Endothelial cell of umbilical vein (primary cell): ENCODE measurements around the gene MT1M.

Experiments used
- CTCF ChIP-seq, 2 donors: IDR thresholded peaks; 1 replicate in 1 of 2; 2 replicates in 1 of 2; pipeline ENCODE4 v1.5.1; 2011; ENCODE audit warnings: low read length in 2 of 2, mild to moderate bottlenecking in 2 of 2, moderate library complexity in 2 of 2, control low read depth in 1 of 2, inconsistent platforms in 1 of 2, low read depth in 1 of 2; ENCODE audit not compliant: insufficient read depth in 1 of 2; ENCODE audit errors: extremely low read depth in 1 of 2
- EZH2 ChIP-seq: IDR thresholded peaks from 2 replicates; pipeline ENCODE4 v1.6.1; 2012; ENCODE audit warnings: borderline replicate concordance, low read depth, mild to moderate bottlenecking, moderate library complexity, low read length, inconsistent platforms; ENCODE audit not compliant: severe bottlenecking
- FOS ChIP-seq: IDR thresholded peaks from 2 replicates; pipeline ENCODE4 v1.6.1; 2011; ENCODE audit warnings: mild to moderate bottlenecking, low read length, moderate library complexity, borderline replicate concordance; ENCODE audit not compliant: insufficient read depth
- JUN ChIP-seq: IDR thresholded peaks from 2 replicates; pipeline ENCODE4 v1.6.1; 2011; ENCODE audit warnings: borderline replicate concordance, low read depth; ENCODE audit not compliant: insufficient read length, insufficient read depth
- MAX ChIP-seq: IDR thresholded peaks from 2 replicates; pipeline ENCODE4 v1.6.1; 2011; ENCODE audit not compliant: insufficient read depth, insufficient read length
- MYC ChIP-seq: IDR thresholded peaks from one replicate; pipeline ENCODE4 v1.6.1; 2011; ENCODE audit warnings: mild to moderate bottlenecking, low read depth, low read length
- POLR2A ChIP-seq: IDR thresholded peaks from 2 replicates; pipeline ENCODE4 v1.6.1; 2012; ENCODE audit warnings: low read depth, mild to moderate bottlenecking, control low read depth, low read length
- POLR2AphosphoS5 ChIP-seq: IDR thresholded peaks from 2 replicates; pipeline ENCODE4 v1.6.1; 2012; ENCODE audit warnings: low read depth, mild to moderate bottlenecking, control low read depth, low read length, moderate library complexity; ENCODE audit not compliant: insufficient read depth

GRCh38 chr16:56633535-56633934, 1.1 kb downstream of the MT1M start:
- TF ChIP-seq CTCF (IDR thresholded peaks at IDR 0.05; ENCODE audit: extremely low read depth in 1 of 2, insufficient read depth in 1 of 2, low read depth in 1 of 2, low read length in 2 of 2) (no peak), JUN (no peak), MAX (no peak), EZH2 (no peak), MYC (no peak), POLR2A (no peak), FOS (no peak), POLR2AphosphoS5 (no peak)
